Cardiac muscle cell (in vitro differentiated cells and primary cell): ENCODE data around the gene XYLT1. TPM values are rescaled to one million over a fixed set of nuclear protein-coding genes. Genes with fewer than 3 reads are reported as not detected.

ENCODE experiments used
- DNase-seq, 2 donors: peaks; one replicate each; pipeline versions ENCODE4 v3.0.0 to v3.0.0-alpha.2; 2010 to 2017; ENCODE audit warnings: low read depth in 1 of 2, low spot score in 1 of 2
- H3K27ac ChIP-seq: fragments of 200-600 bp; sonication (generic); 2 replicates; pipeline ENCODE4 v1.5.1; 2016
- H3K27me3 ChIP-seq: fragments of 200-600 bp; sonication (generic); 2 replicates; pipeline ENCODE4 v1.6.0; 2016; ENCODE audit warnings: control low read depth
- H3K36me3 ChIP-seq: fragments of 200-600 bp; sonication (generic); 2 replicates; pipeline ENCODE4 v1.5.1; 2016; ENCODE audit warnings: control low read depth
- H3K4me1 ChIP-seq: fragments of 200-600 bp; sonication (generic); 2 replicates; pipeline ENCODE4 v1.8.1; 2017; ENCODE audit warnings: low read depth, mild to moderate bottlenecking, mixed run types
- H3K4me3 ChIP-seq: fragments of 200-600 bp; sonication (generic); 2 replicates; pipeline ENCODE4 v1.5.1; 2016; ENCODE audit warnings: mild to moderate bottlenecking
- H3K9me3 ChIP-seq: fragments of 200-600 bp; sonication (generic); 2 replicates; pipeline ENCODE4 v1.5.1; 2017; ENCODE audit warnings: low read depth, mild to moderate bottlenecking, control low read depth
- CTCF ChIP-seq: IDR thresholded peaks from 2 replicates; pipeline ENCODE4 v1.5.1; 2012; ENCODE audit warnings: low read depth, mild to moderate bottlenecking, low read length
- polyA plus RNA-seq: library from polyadenylated mRNA; unstranded; fragments of >200 nt; fragmentation: Nextera tagmentation; extraction: Ambion mirVana; gene quantifications from 2 replicates; pipeline ENCODE4 v1.2.1, GENCODE V29; 2016
- total RNA-seq: library from RNA; depleted of rRNA; stranded (reverse); fragments of >200 nt; gene quantifications from 2 replicates; pipeline ENCODE4 v1.2.3, GENCODE V29; 2016

The XYLT1 gene
- total and polyA plus RNA-seq, 2 experiments from 2014 or later: 3.1 to 7.2 TPM

GRCh38 chr16:17416461-17417311, 54.1 kb downstream of the XYLT1 start:
- H3K4me3 ChIP-seq: no peak overlapping the region
- peaks cover 10% of the 10 kb centered on the region for H3K4me1 ChIP-seq
- no peaks in the 10 kb centered on the region for H3K9me3 ChIP-seq
- TF ChIP-seq CTCF: peak; percentile 9
- peak overlapping the region; percentile 51 for H3K27ac ChIP-seq
- H3K36me3 ChIP-seq: no peaks in the 10 kb centered on the region
- DNase-seq: peak; percentile 40 to 59
- H3K27me3 ChIP-seq: no peaks in the 10 kb centered on the region

GRCh38 chr16:17414916-17415315, 55.8 kb downstream of the XYLT1 start:
- H3K27me3 ChIP-seq: no peaks in the 10 kb centered on the region
- H3K27ac ChIP-seq: no peak overlapping the region
- H3K36me3 ChIP-seq: no peaks in the 10 kb centered on the region
- no peak overlapping the region for H3K4me3 ChIP-seq
- peaks cover 10% of the 10 kb centered on the region for H3K4me1 ChIP-seq
- TF ChIP-seq CTCF: no peak
- no peaks in the 10 kb centered on the region for H3K9me3 ChIP-seq
- no peak for DNase-seq

GRCh38 chr16:17414421-17414820, 56.3 kb downstream of the XYLT1 start:
- Histone ChIP-seq H3K4me1 (peaks cover 10% of the 10 kb centered on the region), H3K27ac (no peak overlapping the region), H3K4me3 (no peak overlapping the region), H3K27me3 (no peaks in the 10 kb centered on the region), H3K36me3 (no peaks in the 10 kb centered on the region), H3K9me3 (no peaks in the 10 kb centered on the region)
- DNase-seq: no peak
- no peak for TF ChIP-seq CTCF

- no peaks in the 10 kb centered on the region for H3K9me3 ChIP-seq
- TF ChIP-seq CTCF: no peak
- no peak for DNase-seq
- H3K36me3 ChIP-seq: no peaks in the 10 kb centered on the region
- H3K27ac ChIP-seq: no peak overlapping the region
- peaks cover 10% of the 10 kb centered on the region for H3K4me1 ChIP-seq
- H3K27me3 ChIP-seq: no peaks in the 10 kb centered on the region
- H3K4me3 ChIP-seq: no peak overlapping the region
These were observed 57.3 kb downstream of the XYLT1 start for GRCh38 chr16:17413508-17413907.

- Histone ChIP-seq H3K27ac (no peak overlapping the region), H3K27me3 (no peaks in the 10 kb centered on the region), H3K36me3 (no peaks in the 10 kb centered on the region), H3K9me3 (no peaks in the 10 kb centered on the region), H3K4me3 (no peak overlapping the region), H3K4me1 (peaks cover 10% of the 10 kb centered on the region)
- TF ChIP-seq CTCF: no peak
- DNase-seq: no peak
These were observed 58.0 kb downstream of the XYLT1 start for GRCh38 chr16:17412791-17413190.
